ENCODE data around the gene LIN7B. TPM values are rescaled to one million over a fixed set of nuclear protein-coding genes. Genes with fewer than 3 reads are reported as not detected.

LIN7B gene
- total RNA-seq, 2 experiments from 2014 or later, result 3.6 to 5.5 TPM

DNA sequence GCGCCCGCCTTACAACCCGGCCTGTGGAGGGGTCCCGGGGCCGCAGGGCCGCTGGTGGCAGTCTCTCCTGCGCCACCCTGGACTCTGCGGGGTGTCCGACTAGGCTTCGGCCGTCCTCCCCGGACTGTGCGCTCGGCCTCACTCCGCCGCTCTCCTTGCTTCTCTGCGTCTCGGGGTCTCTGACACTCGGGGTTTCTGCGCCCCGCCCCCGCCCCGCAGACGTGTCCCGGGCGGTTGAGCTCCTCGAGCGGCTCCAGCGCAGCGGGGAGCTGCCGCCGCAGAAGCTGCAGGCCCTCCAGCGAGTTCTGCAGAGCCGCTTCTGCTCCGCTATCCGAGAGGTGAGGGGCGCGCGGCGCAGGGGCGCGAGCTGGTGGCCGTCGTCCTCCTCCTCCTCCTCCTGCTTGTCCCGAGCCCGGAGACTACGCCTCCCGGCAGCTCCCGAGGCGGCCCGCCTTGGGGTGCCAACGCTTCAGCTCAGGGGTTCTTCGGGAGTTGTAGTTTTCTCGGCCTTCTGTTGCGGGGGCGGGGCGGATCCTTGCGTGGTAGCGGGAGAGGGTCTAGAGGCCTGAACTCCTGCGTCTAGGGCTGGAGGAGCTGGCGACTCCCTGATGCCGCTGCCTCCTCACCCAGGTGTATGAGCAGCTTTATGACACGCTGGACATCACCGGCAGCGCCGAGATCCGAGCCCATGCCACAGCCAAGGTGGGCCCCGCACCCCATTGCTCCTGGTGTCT lies 627 bp downstream of the LIN7B start:
- intact Hi-C loops (cut with micrococcal nuclease; ENCODE audit: unreplicated experiment), result loop anchor here (5.0 kb wide), 1 partner anchor 93 kb away; no protein-coding TSS in a partner anchor
- H4K20me1 ChIP-seq (ENCODE audit: insufficient read depth, low read length), result no peaks in the 10 kb centered on the region
- H3K36me3 ChIP-seq (ENCODE audit: insufficient read depth, low read length), result peaks cover 2% of the 10 kb centered on the region; the same call in 1 of the 2 replicates
- CTCF ChIA-PET (ENCODE audit: unreplicated experiment), result interaction anchor here (1.6 kb wide), 1 partner anchor 84 kb away, joined by 5 read pairs; no protein-coding TSS in a partner anchor
- BruUV-seq (replicated peaks), result no TSS peak
- TF ChIP-seq, protein P1, sequence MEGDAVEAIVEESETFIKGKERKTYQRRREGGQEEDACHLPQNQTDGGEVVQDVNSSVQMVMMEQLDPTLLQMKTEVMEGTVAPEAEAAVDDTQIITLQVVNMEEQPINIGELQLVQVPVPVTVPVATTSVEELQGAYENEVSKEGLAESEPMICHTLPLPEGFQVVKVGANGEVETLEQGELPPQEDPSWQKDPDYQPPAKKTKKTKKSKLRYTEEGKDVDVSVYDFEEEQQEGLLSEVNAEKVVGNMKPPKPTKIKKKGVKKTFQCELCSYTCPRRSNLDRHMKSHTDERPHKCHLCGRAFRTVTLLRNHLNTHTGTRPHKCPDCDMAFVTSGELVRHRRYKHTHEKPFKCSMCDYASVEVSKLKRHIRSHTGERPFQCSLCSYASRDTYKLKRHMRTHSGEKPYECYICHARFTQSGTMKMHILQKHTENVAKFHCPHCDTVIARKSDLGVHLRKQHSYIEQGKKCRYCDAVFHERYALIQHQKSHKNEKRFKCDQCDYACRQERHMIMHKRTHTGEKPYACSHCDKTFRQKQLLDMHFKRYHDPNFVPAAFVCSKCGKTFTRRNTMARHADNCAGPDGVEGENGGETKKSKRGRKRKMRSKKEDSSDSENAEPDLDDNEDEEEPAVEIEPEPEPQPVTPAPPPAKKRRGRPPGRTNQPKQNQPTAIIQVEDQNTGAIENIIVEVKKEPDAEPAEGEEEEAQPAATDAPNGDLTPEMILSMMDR (conservative IDR thresholded peaks at IDR 0.05; ENCODE audit: low read length), result no peak
- no peak for TF ChIP-seq EZH2phosphoT487 (IDR thresholded peaks at IDR 0.05; ENCODE audit: borderline replicate concordance, low read depth, low read length)
- H2AFZ ChIP-seq (ENCODE audit: low read length), result no peak overlapping the region; the same call in 1 of the 2 replicates
- no peaks in the 10 kb centered on the region for H3K9me2 ChIP-seq (ENCODE audit: insufficient read depth, low read length)
- POLR2A ChIA-PET, result interaction anchor here (0.6 to 2.0 kb wide), 2 partner anchors 13 to 84 kb away, joined by 3 to 7 read pairs; no protein-coding TSS in a partner anchor
- H3K9me3 ChIP-seq (ENCODE audit: low read length), result no peaks in the 10 kb centered on the region
- H3K4me2 ChIP-seq (ENCODE audit: low read length), result peak overlapping the region; percentile 88
- DNase-seq (ENCODE audit: low spot score), result peak; percentile 25
- no peaks in the 10 kb centered on the region for H3K79me2 ChIP-seq (ENCODE audit: insufficient read depth, low read depth, low read length)
- H3K27ac ChIP-seq (ENCODE audit: low read depth, low read length, poor library complexity, severe bottlenecking), result no peak overlapping the region
- peak overlapping the region; percentile 72 for H3K4me3 ChIP-seq (ENCODE audit: low read depth, low read length, poor library complexity, severe bottlenecking)
- peaks cover 23% of the 10 kb centered on the region for H3K4me1 ChIP-seq (ENCODE audit: insufficient read depth, low read length, poor library complexity, severe bottlenecking)

DNA sequence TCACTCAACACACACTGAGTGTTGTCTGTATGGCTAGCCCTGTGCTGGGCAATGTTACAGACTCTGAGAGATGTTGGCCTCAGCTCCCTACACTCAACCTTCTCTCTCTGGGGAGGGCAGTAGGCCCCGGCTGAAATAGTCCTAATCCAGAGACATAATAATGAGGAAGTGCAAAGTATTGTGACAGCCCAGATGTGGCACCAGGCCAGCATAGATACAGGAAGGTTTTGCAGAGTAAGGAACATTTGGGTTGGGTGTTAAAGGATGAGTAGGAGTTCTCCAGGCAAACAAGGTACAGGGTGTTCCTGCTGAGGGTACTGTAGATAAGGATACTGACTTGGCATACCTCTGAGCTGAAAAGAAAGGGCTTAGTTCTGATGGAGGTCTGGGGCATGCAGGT lies 2.4 kb downstream of the LIN7B start:
- Histone ChIP-seq H3K4me1 (ENCODE audit: insufficient read depth, low read length, poor library complexity, severe bottlenecking) (peaks cover 28% of the 10 kb centered on the region), H3K4me2 (ENCODE audit: low read length) (no peak overlapping the region), H2AFZ (ENCODE audit: low read length) (no peak overlapping the region), H3K27ac (ENCODE audit: low read depth, low read length, poor library complexity, severe bottlenecking) (no peak overlapping the region), H4K20me1 (ENCODE audit: insufficient read depth, low read length) (no peaks in the 10 kb centered on the region), H3K9me3 (ENCODE audit: low read length) (no peaks in the 10 kb centered on the region), H3K4me3 (ENCODE audit: low read depth, low read length, poor library complexity, severe bottlenecking) (no peak overlapping the region), H3K36me3 (ENCODE audit: insufficient read depth, low read length) (no peaks in the 10 kb centered on the region), H3K79me2 (ENCODE audit: insufficient read depth, low read depth, low read length) (no peaks in the 10 kb centered on the region), H3K9me2 (ENCODE audit: insufficient read depth, low read length) (no peaks in the 10 kb centered on the region)
- CTCF ChIA-PET (ENCODE audit: unreplicated experiment), result no interaction called here
- intact Hi-C loops (cut with micrococcal nuclease; ENCODE audit: unreplicated experiment), result loop anchor here (5.0 kb wide), 1 partner anchor 91 kb away; no protein-coding TSS in a partner anchor
- POLR2A ChIA-PET, result no interaction called here
- BruUV-seq (replicated peaks), result no TSS peak
- TF ChIP-seq EZH2phosphoT487 (IDR thresholded peaks at IDR 0.05; ENCODE audit: borderline replicate concordance, low read depth, low read length), result no peak
- TF ChIP-seq, protein P1 (conservative IDR thresholded peaks at IDR 0.05; ENCODE audit: low read length), result no peak
- no peak for DNase-seq (ENCODE audit: low spot score)
